K562 (cell line): ENCODE data around the gene DRGX. TPM values are rescaled to one million over a fixed set of nuclear protein-coding genes. Genes with fewer than 3 reads are reported as not detected.

Experiments
- ATAC-seq: fragments of 200-7000 bp; cut with Tn5 transposase; 3 replicates; pipeline ENCODE4 v1.9.1; 2020; ENCODE audit warnings: moderate library complexity
- BruUV-seq: library from RNA; stranded (reverse); fragments of 400-500 nt; replicated peaks from 2 replicates; lab custom pipeline; 2021; lab: Mats Ljungman, UMichigan
- CTCF ChIA-PET: fragments of 300-600 bp; formaldehyde crosslinking; extraction: SDS; loops from one replicate; lab custom pipeline; 2021; ENCODE audit warnings: low intra/inter-chr PET ratio; lab: Yijun Ruan, JAX
- POLR2A ChIA-PET: fragments of 300-600, 350-650 bp; sonication (Branson Sonifier 250); formaldehyde crosslinking; extraction: SDS; loops from one replicate; lab custom pipeline; 2021; ENCODE audit warnings: antibody characterized with exemption, inconsistent platforms; lab: Yijun Ruan, JAX
- DNase-seq, 4 experiments: peaks; one replicate each; pipeline versions ENCODE4 v3.0.0 to v3.0.0-alpha.2; 2011 to 2018; ENCODE audit warnings: low spot score in 3 of 4, mixed read lengths in 3 of 4; ENCODE audit errors: extremely low read depth in 1 of 4
- FAIRE-seq: peaks from 2 replicates; lab custom pipeline; 2011; peaks lifted over from hg19 to GRCh38; lab: Jason Lieb, UNC
- H2AFZ ChIP-seq: 2 replicates; pipeline ENCODE4 v1.6.0; 2011; ENCODE audit warnings: low read depth, low read length, control low read depth, inconsistent platforms
- H3K27ac ChIP-seq: fragments of 200-600 bp; 3 replicates; pipeline ENCODE4 v1.8.0; 2011; ENCODE audit warnings: low read depth, mild to moderate bottlenecking, control low read depth, inconsistent platforms, low read length, moderate library complexity, mixed read lengths; ENCODE audit errors: extremely low read depth
- H3K27me3 ChIP-seq, 2 experiments: fragments of 300-600 bp in 1 of 2; 2 replicates in 1 of 2; 3 replicates in 1 of 2; pipeline versions ENCODE4 v1.6.0 to v1.8.0; 2011; ENCODE audit warnings: inconsistent platforms in 2 of 2, low read length in 2 of 2, mild to moderate bottlenecking in 1 of 2, mixed read lengths in 1 of 2, moderate library complexity in 1 of 2; ENCODE audit not compliant: control insufficient read depth in 2 of 2, insufficient read depth in 2 of 2
- H3K36me3 ChIP-seq: fragments of 300-600 bp; 3 replicates; pipeline ENCODE4 v1.8.0; 2011; ENCODE audit warnings: mild to moderate bottlenecking, low read length, inconsistent platforms; ENCODE audit not compliant: control insufficient read depth, insufficient read depth
- H3K4me1 ChIP-seq, 2 experiments: fragments of 200-600 bp in 1 of 2; replicated peaks in 1 of 2; 2 replicates in 1 of 2; 3 replicates in 1 of 2; pipeline versions ENCODE4 v1.5.1 to v1.8.0; 2011; ENCODE audit warnings: inconsistent platforms in 2 of 2, low read length in 2 of 2, mild to moderate bottlenecking in 1 of 2, mixed read lengths in 1 of 2, moderate library complexity in 1 of 2; ENCODE audit not compliant: control insufficient read depth in 2 of 2, insufficient read depth in 2 of 2
- H3K4me2 ChIP-seq: 2 replicates; pipeline ENCODE4 v1.6.1; 2011; ENCODE audit warnings: low read length, control low read depth, inconsistent platforms, mixed read lengths; ENCODE audit not compliant: insufficient read depth
- H3K4me3 ChIP-seq: fragments of 200-600 bp; sonication (generic), shearing (Covaris generic); 2 replicates; pipeline ENCODE4 v1.5.1; 2016; ENCODE audit warnings: control low read depth, inconsistent platforms
- H3K79me2 ChIP-seq: fragments of 200-600 bp; 3 replicates; pipeline ENCODE4 v1.8.0; 2011; ENCODE audit warnings: low read length, inconsistent platforms; ENCODE audit not compliant: control insufficient read depth, insufficient read depth
- H3K9ac ChIP-seq, 2 experiments: 2 replicates each; pipeline versions ENCODE4 v1.6.0 to v1.6.1; 2011; ENCODE audit warnings: low read depth in 2 of 2, low read length in 2 of 2, control low read depth in 1 of 2, inconsistent platforms in 1 of 2, mild to moderate bottlenecking in 1 of 2, mixed read lengths in 1 of 2; ENCODE audit not compliant: insufficient read depth in 1 of 2
- H3K9me1 ChIP-seq: one replicate; pipeline ENCODE4 v1.6.0; 2011; ENCODE audit warnings: inconsistent platforms, mild to moderate bottlenecking, low read length, moderate library complexity; ENCODE audit not compliant: control insufficient read depth, insufficient read depth
- H3K9me3 ChIP-seq: replicated peaks from 2 replicates; pipeline ENCODE4 v1.5.1; 2011; ENCODE audit warnings: low read depth, low read length, inconsistent platforms; ENCODE audit not compliant: control insufficient read depth, insufficient read depth
- H4K20me1 ChIP-seq: replicated peaks from 2 replicates; pipeline ENCODE4 v1.6.1; 2011; ENCODE audit warnings: low read length, inconsistent platforms, mixed read lengths; ENCODE audit not compliant: control insufficient read depth, insufficient read depth
- TOE1 ChIP-seq, 2 experiments: fragments of 450-650 bp in 1 of 2; sonication (generic) in 1 of 2; formaldehyde crosslinking in 1 of 2; IDR thresholded peaks; 2 replicates each; pipeline versions ENCODE4 v1.7.1 to v1.8.0; 2016 to 2022; ENCODE audit warnings: borderline replicate concordance in 2 of 2, mild to moderate bottlenecking in 2 of 2, antibody characterized with exemption in 1 of 2, inconsistent platforms in 1 of 2, low read depth in 1 of 2, missing genetic modification reagents in 1 of 2, moderate library complexity in 1 of 2
- ZBED1 ChIP-seq: IDR thresholded peaks from 2 replicates; pipeline ENCODE4 v1.6.1; 2014
- WGBS: fragments of 100-300 bp; shearing (Covaris generic); methylation state at CpG from one replicate; pipeline ENCODE4 v1.1.6; 2016; ENCODE audit warnings: low coverage, mixed read lengths; ENCODE audit not compliant: insufficient coverage; ENCODE audit errors: missing lambda C conversion rate; 5-methylcytosine and 5-hydroxymethylcytosine counted together
- in situ Hi-C: fragments of 300-500 bp; cut with MboI; formaldehyde crosslinking; loops from 4 replicates; pipeline ENCODE4 v1.15.0; 2018; ENCODE audit warnings: inconsistent platforms, mixed read lengths
- intact Hi-C: fragments of 100-400 bp; cut with micrococcal nuclease; formaldehyde crosslinking; loops from 2 replicates; pipeline ENCODE4 v1.14.2; 2022
- polyA plus RNA-seq, 8 experiments: library from polyadenylated mRNA; depleted of rRNA in 4 of 8; stranded (reverse) in 5 of 8; unstranded in 3 of 8; fragments of >200 nt; fragmentation: Nextera tagmentation in 2 of 8; fragmentation: Illumina TruSeq in 1 of 8; extraction: Ambion mirVana in 2 of 8; extraction: Trizol in 1 of 8; gene quantifications; 2 replicates each; pipeline versions ENCODE4 v1.2.1 to v1.2.3, GENCODE V29; 2011 to 2014; ENCODE audit warnings: inconsistent platforms in 1 of 8, missing spikeins in 1 of 8
- total RNA-seq, 7 experiments: library from RNA; depleted of rRNA in 6 of 7; stranded (reverse); fragments of >200 nt in 6 of 7; fragmentation: Illumina TruSeq in 2 of 7; extraction: Trizol in 2 of 7; gene quantifications; 2 replicates each; pipeline versions ENCODE4 v1.2.1 to v1.2.3, GENCODE V29; 2011 to 2021; ENCODE audit warnings: low replicate concordance in 1 of 7

Gene DRGX
- total and polyA plus RNA-seq, 9 of the 15 experiments (the other 6 are each of a cell fraction or from before 2014, with no cell fraction given), result not detected

GRCh38 chr10:49417311-49418052, 21.6 kb upstream of the DRGX start (continued):
- no peak for TF ChIP-seq TOE1 (IDR thresholded peaks at IDR 0.05; ENCODE audit: borderline replicate concordance)
- TF ChIP-seq TOE1 (CRISPR knock-in tag; IDR thresholded peaks at IDR 0.05; ENCODE audit: borderline replicate concordance, low read depth), result no peak
- TF ChIP-seq, all 486 proteins: peak for 0

DNA sequence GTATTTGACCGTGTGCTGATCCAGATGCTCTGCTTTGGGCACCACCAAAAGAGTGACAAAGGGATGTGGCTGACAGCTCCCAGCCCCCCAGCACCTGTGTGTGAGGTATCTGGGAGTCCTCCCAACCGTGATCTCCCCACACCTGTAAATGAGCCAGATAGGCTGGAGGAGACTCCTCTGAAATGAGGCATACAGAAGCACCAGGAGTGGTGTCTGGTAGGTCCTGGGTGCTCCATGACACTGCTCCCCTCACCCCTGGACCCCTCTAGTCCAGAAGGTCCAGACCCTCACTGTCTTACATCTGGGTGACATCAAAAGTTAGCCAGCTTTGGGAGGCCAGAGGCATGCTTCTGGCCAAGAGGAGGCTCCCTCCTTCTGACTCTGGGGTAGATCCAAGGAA, 20.0 kb upstream of the DRGX start:
- no peaks in the 10 kb centered on the region for H3K79me2 ChIP-seq
- CTCF ChIA-PET, result no interaction called here

More for the DNA sequence above, 20.0 kb upstream of the DRGX start:
- 0 out of 2 replicates have a peak, but pooled peaks cover 3% of the 10 kb centered on the region for H4K20me1 ChIP-seq
- no peaks in the 10 kb centered on the region for H3K9me3 ChIP-seq
- intact Hi-C loops, result no loop called here
- in situ Hi-C loops, result no loop called here
- H3K4me3 ChIP-seq, result no peak overlapping the region
- ATAC-seq (no peak), FAIRE-seq (no peak), DNase-seq (no peak)
- H3K4me2 ChIP-seq, result no peak overlapping the region
- no peaks in the 10 kb centered on the region for H3K36me3 ChIP-seq
- no peak overlapping the region for H3K27ac ChIP-seq
- H2AFZ ChIP-seq, result no peak overlapping the region
- TF ChIP-seq ZBED1, result no peak
- H3K27me3 ChIP-seq, result peaks cover 12 to 35% of the 10 kb centered on the region in 2 experiments; a peak in 4 of 5 replicates
- no peaks in the 10 kb centered on the region for H3K9me1 ChIP-seq
- POLR2A ChIA-PET, result interaction anchor here (0.6 kb wide), 1 partner anchor 117 kb away, joined by 4 read pairs; the partner anchor contains the start of gene C10orf71
- H3K4me1 ChIP-seq, result 0 out of 5 replicates have a peak, but pooled peaks cover 0 to 3% of the 10 kb centered on the region in 2 experiments
- no peak overlapping the region for H3K9ac ChIP-seq
- no TSS peak for BruUV-seq
- 0% methylated on average over 2 of the region's 2 CpGs for WGBS
